HG02973 (cell line): Measurements from ENCODE around the gene RALGAPA2.

ENCODE experiments used
- ATAC-seq: cut with Tn5 transposase; IDR thresholded peaks from one replicate; pipeline ENCODE4 v1.9.1; 2021; ENCODE audit warnings: moderate library complexity; ENCODE audit not compliant: unreplicated experiment

RALGAPA2 gene

GRCh38 chr20:20685635-20686034, 26.8 kb downstream of the RALGAPA2 start:
- ATAC-seq, result no peak

- ATAC-seq, result no peak
These were observed 28.7 kb downstream of the RALGAPA2 start for GRCh38 chr20:20683481-20684321.

- no peak for ATAC-seq
These were observed 29.4 kb downstream of the RALGAPA2 start for GRCh38 chr20:20683020-20683419.

DNA sequence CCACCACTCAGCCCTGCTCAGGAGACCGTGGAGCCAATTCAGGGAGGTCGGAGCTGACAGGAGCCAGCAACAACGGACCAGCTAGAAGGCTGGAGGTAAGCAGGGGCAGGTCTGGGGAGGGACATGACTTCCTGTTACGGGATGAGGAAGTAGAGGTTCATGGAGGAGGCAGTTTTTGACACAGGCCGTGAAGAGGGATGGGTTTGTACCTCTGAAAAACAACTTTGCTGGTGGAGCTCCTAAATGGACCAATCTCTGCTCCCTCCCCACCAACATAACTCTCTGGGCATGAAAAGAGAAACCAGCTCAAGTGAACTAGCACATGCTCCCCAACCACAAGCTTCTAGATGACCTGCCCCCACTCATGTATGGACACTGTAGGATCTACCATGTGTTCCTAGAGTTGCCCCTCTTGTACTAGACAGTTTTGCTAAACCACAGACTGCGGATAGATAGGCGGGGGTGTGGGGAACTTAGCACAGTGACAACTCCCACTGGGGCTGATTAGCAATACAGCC, 31.4 kb downstream of the RALGAPA2 start:
- ATAC-seq, result no peak

GRCh38 chr20:20679316-20679715, 33.1 kb downstream of the RALGAPA2 start:
- no peak for ATAC-seq

DNA sequence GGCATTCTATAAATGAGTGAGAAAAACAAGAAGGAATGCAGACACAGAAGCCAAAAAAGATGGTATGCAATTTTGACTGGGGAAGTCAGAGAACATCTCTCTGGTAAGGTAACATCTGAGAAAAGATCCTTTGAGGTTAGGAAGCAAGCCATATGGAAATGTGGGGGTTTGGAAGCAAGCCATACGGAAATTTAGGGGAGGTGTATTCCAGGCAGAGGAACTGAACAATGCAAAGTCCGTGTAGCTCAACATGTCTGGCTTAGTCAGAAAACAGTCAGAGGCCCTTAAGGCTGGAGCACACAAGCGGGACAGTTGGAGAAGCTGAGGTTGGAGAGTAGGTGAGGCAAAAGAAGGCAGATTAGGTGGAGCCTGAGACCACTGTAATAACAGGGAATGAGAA, 35.3 kb downstream of the RALGAPA2 start:
- no peak for ATAC-seq

- ATAC-seq, result peak; percentile 99
These were observed 43.8 kb downstream of the RALGAPA2 start for GRCh38 chr20:20668639-20669038.

GRCh38 chr20:20666359-20666758, 46.1 kb downstream of the RALGAPA2 start:
- ATAC-seq, result no peak

DNA sequence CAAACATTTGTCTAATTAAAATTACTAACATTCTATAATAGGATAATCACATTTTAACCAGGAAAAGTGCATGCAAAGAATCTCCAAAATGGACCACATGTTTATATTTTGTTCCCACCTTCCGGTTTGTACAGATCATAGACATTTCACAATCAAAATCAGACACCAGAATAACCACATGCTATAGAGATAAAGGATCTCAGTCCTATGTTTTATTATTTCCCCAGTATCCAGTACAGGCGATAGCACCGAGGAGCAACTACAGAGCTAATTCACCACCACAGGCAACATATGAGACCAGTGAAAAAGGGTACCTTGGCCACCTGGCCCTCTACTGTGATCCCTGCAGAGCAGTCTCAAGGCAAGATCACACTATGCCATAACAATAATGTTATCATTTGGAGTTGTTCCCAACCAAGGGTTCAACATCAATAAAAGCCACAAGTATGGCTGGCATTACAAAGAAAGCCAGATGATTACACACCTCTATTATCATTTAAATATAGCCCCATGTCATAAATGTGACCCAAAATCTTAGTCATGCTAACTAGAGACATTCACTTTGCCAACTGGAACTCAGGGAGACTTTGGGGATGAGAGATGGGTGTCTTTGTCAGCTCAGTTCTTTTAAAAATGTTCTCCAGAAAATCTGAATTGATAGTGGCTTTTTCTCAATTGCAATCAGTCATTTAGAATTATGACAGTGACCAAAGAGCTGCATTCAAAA, 46.7 kb downstream of the RALGAPA2 start:
- no peak for ATAC-seq

GRCh38 chr20:20664795-20665589, 47.5 kb downstream of the RALGAPA2 start:
- ATAC-seq, result peak; percentile 46

- no peak for ATAC-seq
These were observed 48.6 kb downstream of the RALGAPA2 start for GRCh38 chr20:20663841-20664240.

DNA sequence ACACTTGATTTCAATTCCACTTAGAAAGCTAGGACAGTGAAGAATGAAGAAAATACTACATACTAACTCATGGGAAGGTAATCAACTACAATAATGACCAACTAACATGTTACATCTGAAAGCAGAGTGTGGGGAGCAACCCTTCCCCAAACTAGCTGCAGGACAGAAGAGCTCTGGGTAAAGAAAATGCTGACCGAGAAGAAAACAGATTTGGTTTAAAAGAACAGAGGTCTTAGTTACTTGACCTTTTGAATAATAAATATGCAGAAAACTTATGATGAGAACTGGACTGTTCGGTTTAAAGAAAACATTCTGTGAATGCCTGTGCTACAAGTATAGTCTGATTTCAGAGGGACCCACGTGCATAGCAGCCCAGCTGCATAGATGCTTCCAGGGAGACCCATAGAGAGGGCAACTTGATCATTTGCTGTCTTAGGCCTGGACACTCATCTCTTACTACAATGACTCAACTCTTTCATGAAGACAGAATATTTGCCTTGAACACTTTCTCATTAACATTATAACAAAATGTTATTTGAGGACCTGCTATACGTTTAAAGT, 53.5 kb downstream of the RALGAPA2 start:
- no peak for ATAC-seq

DNA sequence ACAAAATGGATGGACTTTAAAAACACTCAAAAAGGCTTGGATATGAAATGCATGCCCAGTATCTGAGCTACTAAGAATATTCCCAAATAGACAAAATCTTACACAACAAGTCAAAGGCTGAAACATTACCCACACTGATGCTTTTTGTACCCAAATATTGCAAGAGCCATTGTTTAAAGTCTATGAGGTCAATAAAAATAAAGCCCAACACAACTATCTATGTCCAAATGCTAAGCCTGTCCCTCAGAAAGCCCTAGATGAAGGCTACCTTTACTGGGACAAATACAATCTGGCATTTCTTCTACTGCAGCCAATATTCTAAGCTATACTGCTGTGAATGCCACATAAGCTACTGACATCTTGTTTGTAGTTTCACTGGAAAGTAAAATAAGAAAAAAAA, 54.3 kb downstream of the RALGAPA2 start:
- no peak for ATAC-seq

GRCh38 chr20:20657092-20657491, 55.4 kb downstream of the RALGAPA2 start:
- no peak for ATAC-seq

DNA sequence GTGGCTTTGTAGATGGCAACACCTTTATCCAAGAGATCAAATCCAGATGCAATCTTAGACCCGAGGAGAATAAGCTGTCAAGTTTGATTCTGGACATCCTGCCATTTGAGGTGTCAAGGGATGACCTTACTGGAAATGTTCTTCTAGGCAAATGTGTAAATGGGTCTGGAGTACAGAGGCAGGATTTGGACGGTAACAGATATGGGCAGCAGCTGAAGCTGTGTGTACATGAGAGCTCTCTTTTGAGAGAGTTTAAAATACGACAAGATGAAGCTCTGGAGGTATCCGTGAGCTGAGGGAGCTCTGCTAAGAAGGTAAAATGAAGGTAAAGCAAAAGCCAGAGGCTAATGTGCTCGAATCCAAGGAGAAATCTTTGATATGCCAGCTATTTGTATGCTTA, 56.6 kb downstream of the RALGAPA2 start:
- no peak for ATAC-seq

- no peak for ATAC-seq
These were observed 62.5 kb downstream of the RALGAPA2 start for GRCh38 chr20:20649945-20650344.

DNA sequence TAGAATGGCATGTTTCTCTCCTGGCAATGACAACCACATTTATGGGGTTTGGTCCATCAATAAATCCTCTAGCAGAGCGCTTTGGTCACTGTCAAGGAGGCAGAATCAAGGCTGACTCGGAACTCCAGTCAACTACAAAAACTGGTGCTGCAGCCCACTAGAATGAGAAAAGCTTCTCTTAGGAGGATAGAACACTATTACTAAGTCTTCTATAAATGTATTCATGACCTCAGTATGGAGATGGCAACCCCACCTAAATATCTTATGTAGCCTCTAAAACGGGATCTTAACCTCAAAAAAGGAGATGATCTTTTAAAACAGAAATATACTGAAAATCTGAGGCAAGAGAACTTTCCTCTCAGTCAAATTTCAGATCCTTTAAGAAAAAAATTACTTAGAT, 68.5 kb downstream of the RALGAPA2 start:
- no peak for ATAC-seq

DNA sequence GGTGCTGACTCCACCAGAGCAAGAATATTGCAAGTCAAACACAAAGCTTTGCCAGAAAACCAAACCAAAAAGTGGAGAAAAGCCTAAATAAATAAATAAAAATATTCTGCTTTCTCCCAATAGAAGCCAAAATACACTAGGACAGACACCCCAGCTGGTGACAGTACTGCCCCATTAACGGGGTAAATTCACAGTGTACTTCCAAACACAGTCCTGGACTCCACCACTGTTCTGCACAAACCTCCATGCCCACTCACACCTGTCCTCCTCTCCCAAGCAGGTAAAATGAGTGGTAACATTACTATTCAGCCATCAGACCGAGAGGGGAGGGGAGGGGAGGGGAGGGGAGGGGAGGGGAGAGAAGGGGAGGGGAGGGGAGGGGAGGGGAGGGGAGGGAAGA, 70.7 kb downstream of the RALGAPA2 start:
- ATAC-seq, result no peak

DNA sequence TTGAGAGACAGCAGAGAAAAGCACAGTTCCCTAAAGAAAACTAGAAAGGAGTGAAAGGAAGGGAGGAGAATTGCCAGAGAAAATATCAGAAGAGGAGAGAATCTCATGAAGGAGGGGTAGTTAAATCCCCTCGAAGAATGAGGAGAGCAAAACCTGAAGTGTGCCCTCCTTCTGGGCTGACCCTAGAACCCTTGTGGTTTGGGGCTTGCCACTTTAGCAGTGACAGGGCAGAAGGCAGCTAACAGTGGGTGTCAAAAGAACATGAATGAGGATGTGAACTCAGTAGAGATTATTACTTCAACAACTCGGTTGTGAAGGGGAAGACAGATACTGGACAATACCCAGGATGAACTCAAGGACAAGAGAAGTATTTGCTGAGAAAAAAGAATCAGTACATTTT, 73.6 kb downstream of the RALGAPA2 start:
- no peak for ATAC-seq

- ATAC-seq, result no peak
These were observed 74.3 kb downstream of the RALGAPA2 start for GRCh38 chr20:20637998-20638725.
